H9 (cell line): Measurements from ENCODE around the gene PMEL. TPM values are rescaled to one million over a fixed set of nuclear protein-coding genes. Genes with fewer than 3 reads are reported as not detected.

Experiments
- DNase-seq: peaks from one replicate; pipeline ENCODE4 v3.0.0-alpha.2; 2017
- H2AFZ ChIP-seq: one replicate; pipeline ENCODE4 v1.6.1; 2013; ENCODE audit warnings: mild to moderate bottlenecking, low read length, control low read depth, moderate library complexity
- H2AK5ac ChIP-seq: 2 replicates; pipeline ENCODE4 v1.6.1; 2013; ENCODE audit warnings: low read length, control low read depth, mixed read lengths; ENCODE audit not compliant: insufficient read length
- H2BK120ac ChIP-seq: one replicate; pipeline ENCODE4 v1.6.1; 2013; ENCODE audit warnings: low read depth, mild to moderate bottlenecking, low read length, control low read depth, inconsistent platforms; ENCODE audit not compliant: poor library complexity, severe bottlenecking
- H2BK12ac ChIP-seq: 2 replicates; pipeline ENCODE4 v1.6.1; 2013; ENCODE audit warnings: low read length, control low read depth, mixed read lengths, low read depth; ENCODE audit not compliant: insufficient read length
- H2BK15ac ChIP-seq: 2 replicates; pipeline ENCODE4 v1.6.1; 2013; ENCODE audit warnings: low read depth, low read length, control low read depth
- H2BK20ac ChIP-seq: one replicate; pipeline ENCODE4 v1.6.1; 2013; ENCODE audit warnings: low read depth, mild to moderate bottlenecking, low read length, control low read depth, inconsistent platforms; ENCODE audit not compliant: poor library complexity, severe bottlenecking
- H2BK5ac ChIP-seq: 2 replicates; pipeline ENCODE4 v1.6.1; 2013; ENCODE audit warnings: low read length, control low read depth, mixed read lengths; ENCODE audit not compliant: insufficient read length
- H3K14ac ChIP-seq: 2 replicates; pipeline ENCODE4 v1.6.1; 2013; ENCODE audit warnings: low read length, control low read depth; ENCODE audit not compliant: insufficient read depth
- H3K18ac ChIP-seq: 2 replicates; pipeline ENCODE4 v1.6.1; 2013; ENCODE audit warnings: low read depth, mild to moderate bottlenecking, mixed read lengths, low read length, control low read depth; ENCODE audit not compliant: insufficient read length
- H3K23ac ChIP-seq: 2 replicates; pipeline ENCODE4 v1.6.1; 2013; ENCODE audit warnings: low read length, control low read depth, mixed read lengths, low read depth; ENCODE audit not compliant: insufficient read length
- H3K23me2 ChIP-seq: 2 replicates; pipeline ENCODE4 v1.6.1; 2013; ENCODE audit warnings: low read depth, mild to moderate bottlenecking, mixed read lengths, low read length, control low read depth; ENCODE audit not compliant: insufficient read length, poor library complexity, severe bottlenecking
- H3K27ac ChIP-seq: 2 replicates; pipeline ENCODE4 v1.5.1; 2013; ENCODE audit warnings: low read length, control low read depth, mixed read lengths, low read depth; ENCODE audit not compliant: insufficient read length
- H3K27me3 ChIP-seq: 2 replicates; pipeline ENCODE4 v1.6.1; 2013; ENCODE audit warnings: low read length, control low read depth, inconsistent platforms; ENCODE audit not compliant: insufficient read depth
- H3K4ac ChIP-seq: 2 replicates; pipeline ENCODE4 v1.6.1; 2013; ENCODE audit warnings: low read depth, mild to moderate bottlenecking, control low read depth, inconsistent platforms, low read length, moderate library complexity
- H3K4me1 ChIP-seq: 2 replicates; pipeline ENCODE4 v1.6.1; 2013; ENCODE audit warnings: low read length, control low read depth, inconsistent platforms; ENCODE audit not compliant: insufficient read depth
- H3K4me2 ChIP-seq: 2 replicates; pipeline ENCODE4 v1.6.1; 2013; ENCODE audit warnings: low read length, control low read depth, mixed read lengths; ENCODE audit not compliant: insufficient read length, insufficient read depth
- H3K56ac ChIP-seq: 2 replicates; pipeline ENCODE4 v1.6.1; 2013; ENCODE audit warnings: low read depth, mild to moderate bottlenecking, mixed read lengths, low read length, control low read depth; ENCODE audit not compliant: insufficient read length
- H3K79me1 ChIP-seq: 2 replicates; pipeline ENCODE4 v1.6.1; 2013; ENCODE audit warnings: low read depth, mild to moderate bottlenecking, moderate library complexity, low read length, control low read depth, inconsistent platforms; ENCODE audit not compliant: insufficient read depth, poor library complexity, severe bottlenecking
- H3K79me2 ChIP-seq: 2 replicates; pipeline ENCODE4 v1.6.1; 2013; ENCODE audit warnings: low read length, control low read depth, inconsistent platforms; ENCODE audit not compliant: insufficient read depth
- H3K9ac ChIP-seq: 2 replicates; pipeline ENCODE4 v1.6.1; 2013; ENCODE audit warnings: low read length, control low read depth, mixed read lengths; ENCODE audit not compliant: insufficient read length; ENCODE audit errors: extremely low read depth
- H3K9me3 ChIP-seq: one replicate; pipeline ENCODE4 v1.6.1; 2013; ENCODE audit warnings: low read depth, low read length, inconsistent platforms; ENCODE audit not compliant: control insufficient read depth
- H3T11ph ChIP-seq: one replicate; pipeline ENCODE4 v1.6.1; 2013; ENCODE audit warnings: mild to moderate bottlenecking, low read length, control low read depth, inconsistent platforms
- H4K20me1 ChIP-seq: one replicate; pipeline ENCODE4 v1.6.1; 2013; ENCODE audit not compliant: control insufficient read depth, insufficient read length, insufficient read depth
- H4K5ac ChIP-seq: 2 replicates; pipeline ENCODE4 v1.6.1; 2013; ENCODE audit warnings: low read depth, mild to moderate bottlenecking, mixed read lengths, low read length, control low read depth; ENCODE audit not compliant: insufficient read length
- H4K8ac ChIP-seq: replicated peaks from 2 replicates; pipeline ENCODE4 v1.6.1; 2013; ENCODE audit warnings: low read length, control low read depth, mixed read lengths, low read depth; ENCODE audit not compliant: insufficient read length
- H4K91ac ChIP-seq: 2 replicates; pipeline ENCODE4 v1.6.1; 2013; ENCODE audit warnings: low read depth, mild to moderate bottlenecking, moderate library complexity, mixed read lengths, low read length, control low read depth; ENCODE audit not compliant: insufficient read length
- H3K27ac Mint-ChIP-seq, 3 experiments: 2 replicates in 2 of 3; 3 replicates in 1 of 3; pipeline ENCODE4 v1.8.0; 2020 to 2021; ENCODE audit warnings: mixed read lengths in 3 of 3, mild to moderate bottlenecking in 1 of 3, moderate library complexity in 1 of 3
- H3K27me3 Mint-ChIP-seq: 2 replicates; pipeline ENCODE4 v1.8.0; 2021; ENCODE audit warnings: low read depth, mild to moderate bottlenecking, moderate library complexity, mixed read lengths
- H3K36me3 Mint-ChIP-seq, 3 experiments: 2 replicates in 2 of 3; 3 replicates in 1 of 3; pipeline ENCODE4 v1.8.0; 2020 to 2021; ENCODE audit warnings: low read depth in 3 of 3, mixed read lengths in 3 of 3; ENCODE audit not compliant: insufficient read depth in 1 of 3
- H3K4me1 Mint-ChIP-seq, 2 experiments: 2 replicates each; pipeline ENCODE4 v1.8.0; 2020; ENCODE audit warnings: mixed read lengths in 2 of 2
- H3K4me3 Mint-ChIP-seq, 2 experiments: 2 replicates in 1 of 2; 3 replicates in 1 of 2; pipeline ENCODE4 v1.8.0; 2020 to 2021; ENCODE audit warnings: mild to moderate bottlenecking in 2 of 2, mixed read lengths in 2 of 2, moderate library complexity in 1 of 2
- H3K9me3 Mint-ChIP-seq, 2 experiments: 2 replicates in 1 of 2; 3 replicates in 1 of 2; pipeline ENCODE4 v1.8.0; 2020; ENCODE audit warnings: mild to moderate bottlenecking in 2 of 2, mixed read lengths in 2 of 2, moderate library complexity in 1 of 2
- WGBS: extraction: QIAGEN DNeasy Blood & Tissue Kit; methylation state at CpG from one replicate; pipeline ENCODE4 v1.1.7; 2013; ENCODE audit warnings: missing lambda C conversion rate, low lambda C conversion rate, mixed read lengths; ENCODE audit not compliant: insufficient read length; ENCODE audit errors: extremely low coverage; 5-methylcytosine and 5-hydroxymethylcytosine counted together
- total RNA-seq: library from RNA; stranded (reverse); gene quantifications from 2 replicates; pipeline ENCODE4 v1.2.1, GENCODE V29; 2021
- TF ChIP-seq, protein P1 (sequence below): fragments of 200-600 bp; sonication (generic); conservative IDR thresholded peaks from 3 replicates; pipeline ENCODE4 v1.8.0; 2021; ENCODE audit warnings: antibody characterized with exemption, mild to moderate bottlenecking

PMEL gene
- total RNA-seq, 1 experiment from 2014 or later, result 72.6 TPM

GRCh38 chr12:55984861-55985260 is 19.0 kb upstream of the PMEL start:
- Histone ChIP-seq H3K23ac (no peak overlapping the region), H3K56ac (no peak overlapping the region), H4K91ac (no peak overlapping the region), H2AFZ (no peak overlapping the region), H3K9me3 (no peaks in the 10 kb centered on the region), H2BK15ac (no peak overlapping the region), H3K23me2 (no peaks in the 10 kb centered on the region), H3K4me2 (no peak overlapping the region), H3K14ac (no peak overlapping the region), H2BK12ac (no peak overlapping the region), H4K20me1 (no peaks in the 10 kb centered on the region), H4K8ac (no peak overlapping the region), H2BK20ac (no peak overlapping the region), H3K18ac (no peak overlapping the region), H3K4me1 (no peaks in the 10 kb centered on the region), H2BK120ac (no peak overlapping the region), H2BK5ac (no peak overlapping the region), H4K5ac (no peak overlapping the region), H3K4ac (no peak overlapping the region), H3K79me1 (no peaks in the 10 kb centered on the region), H2AK5ac (no peak overlapping the region), H3K79me2 (no peaks in the 10 kb centered on the region), H3K27me3 (no peaks in the 10 kb centered on the region), H3K27ac (no peak overlapping the region), H3T11ph (no peak overlapping the region), H3K9ac (no peak overlapping the region)
- Mint-ChIP-seq H3K27me3 (no peaks in the 10 kb centered on the region), H3K4me3 (no peak overlapping the region), H3K9me3 (no peaks in the 10 kb centered on the region; a peak in 1 of 5 replicates), H3K4me1 (no peaks in the 10 kb centered on the region), H3K36me3 (peaks cover 21 to 69% (median 65%) of the 10 kb centered on the region in 3 experiments; a peak in 6 of 7 replicates), H3K27ac (no peak overlapping the region)
- no CpG with 5 or more reads among the region's 2 CpGs for WGBS
- TF ChIP-seq, protein P1, sequence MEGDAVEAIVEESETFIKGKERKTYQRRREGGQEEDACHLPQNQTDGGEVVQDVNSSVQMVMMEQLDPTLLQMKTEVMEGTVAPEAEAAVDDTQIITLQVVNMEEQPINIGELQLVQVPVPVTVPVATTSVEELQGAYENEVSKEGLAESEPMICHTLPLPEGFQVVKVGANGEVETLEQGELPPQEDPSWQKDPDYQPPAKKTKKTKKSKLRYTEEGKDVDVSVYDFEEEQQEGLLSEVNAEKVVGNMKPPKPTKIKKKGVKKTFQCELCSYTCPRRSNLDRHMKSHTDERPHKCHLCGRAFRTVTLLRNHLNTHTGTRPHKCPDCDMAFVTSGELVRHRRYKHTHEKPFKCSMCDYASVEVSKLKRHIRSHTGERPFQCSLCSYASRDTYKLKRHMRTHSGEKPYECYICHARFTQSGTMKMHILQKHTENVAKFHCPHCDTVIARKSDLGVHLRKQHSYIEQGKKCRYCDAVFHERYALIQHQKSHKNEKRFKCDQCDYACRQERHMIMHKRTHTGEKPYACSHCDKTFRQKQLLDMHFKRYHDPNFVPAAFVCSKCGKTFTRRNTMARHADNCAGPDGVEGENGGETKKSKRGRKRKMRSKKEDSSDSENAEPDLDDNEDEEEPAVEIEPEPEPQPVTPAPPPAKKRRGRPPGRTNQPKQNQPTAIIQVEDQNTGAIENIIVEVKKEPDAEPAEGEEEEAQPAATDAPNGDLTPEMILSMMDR, result no peak
- DNase-seq, result no peak
